Psoas muscle (tissue), 8 donors: Measurements from ENCODE around the gene TBC1D9B. TPM values are rescaled to one million over a fixed set of nuclear protein-coding genes. Genes with fewer than 3 reads are reported as not detected.

Experiments
- ATAC-seq, 4 donors: fragments of 200-7000 bp; cut with Tn5 transposase; one replicate each; pipeline ENCODE4 v1.9.1; 2020; ENCODE audit warnings: moderate library complexity in 3 of 4, mild to moderate bottlenecking in 2 of 4
- DNase-seq, 2 donors: peaks; one replicate each; pipeline ENCODE4 v3.0.0-alpha.2; 2020
- H3K27ac ChIP-seq: fragments of 200-600 bp; one replicate; pipeline ENCODE4 v1.8.0; 2022
- H3K27me3 ChIP-seq, 3 donors: fragments of 200-600 bp in 1 of 3; one replicate each; pipeline versions ENCODE4 v1.6.1 to v1.8.0; 2013 to 2022; ENCODE audit warnings: low read length in 2 of 3, mild to moderate bottlenecking in 2 of 3, moderate library complexity in 1 of 3; ENCODE audit not compliant: insufficient read depth in 3 of 3
- H3K36me3 ChIP-seq, 2 donors: fragments of 200-600 bp in 1 of 2; one replicate each; pipeline versions ENCODE4 v1.6.1 to v1.8.0; 2013 to 2022; ENCODE audit warnings: low read depth in 1 of 2, mild to moderate bottlenecking in 1 of 2, moderate library complexity in 1 of 2; ENCODE audit not compliant: insufficient read depth in 1 of 2
- H3K4me1 ChIP-seq: fragments of 200-600 bp; one replicate; pipeline ENCODE4 v1.8.0; 2022
- H3K4me3 ChIP-seq: fragments of 200-600 bp; one replicate; pipeline ENCODE4 v1.8.0; 2022; ENCODE audit warnings: mild to moderate bottlenecking
- H3K9me3 ChIP-seq: fragments of 200-600 bp; one replicate; pipeline ENCODE4 v1.8.0; 2022
- WGBS, 3 donors: extraction: QIAGEN DNeasy Blood & Tissue Kit; methylation state at CpG; one replicate each; pipeline versions ENCODE4 v1.1.6 to v1.1.7; 2013; 5-methylcytosine and 5-hydroxymethylcytosine counted together
- intact Hi-C, 2 donors: fragments of 100-400 bp; cut with DNase I; formaldehyde crosslinking; loops; one replicate each; pipeline versions ENCODE4 v1.11.0 to v1.14.2; 2022
- polyA plus RNA-seq, 3 donors: library from polyadenylated mRNA; stranded (reverse); fragments of 200-250 nt; gene quantifications; one replicate each; pipeline ENCODE4 v1.2.3, GENCODE V29; 2013
- total RNA-seq, 4 donors: library from RNA; stranded (reverse); fragmentation: NEBNext Ultra II Directional in 2 of 4; extraction: Animal tissue kit (Norgen Biotek cat#: 25700) in 2 of 4; gene quantifications; one replicate each; pipeline versions ENCODE4 v1.2.1 to v1.2.4, GENCODE V29; 2021 to 2023
- TF ChIP-seq, protein P1 (sequence below): fragments of 200-600 bp; IDR thresholded peaks from one replicate; pipeline ENCODE4 v1.8.0; 2022; ENCODE audit warnings: antibody characterized with exemption
- donor health status: healthy with polysubstance abuse.
- donor health status: DM: no; HTN: no; CAD: no; lungs with moderate emphysema.
- donor health status: Bipolar disorder and iron deficiency.
- donor health status: healthy.
- donor health status: DM: yes; HTN: yes; CAD: no.
- donor health status: DM: no; HTN: no; CAD: no.
- donor health status: DM: no; HTN: no; CAD: no.
- donor health status: DM: yes; HTN: yes; CAD: no.

The TBC1D9B gene
- total and polyA plus RNA-seq, 7 donors = 30.1 to 50.2 (median 40.2) TPM

DNA sequence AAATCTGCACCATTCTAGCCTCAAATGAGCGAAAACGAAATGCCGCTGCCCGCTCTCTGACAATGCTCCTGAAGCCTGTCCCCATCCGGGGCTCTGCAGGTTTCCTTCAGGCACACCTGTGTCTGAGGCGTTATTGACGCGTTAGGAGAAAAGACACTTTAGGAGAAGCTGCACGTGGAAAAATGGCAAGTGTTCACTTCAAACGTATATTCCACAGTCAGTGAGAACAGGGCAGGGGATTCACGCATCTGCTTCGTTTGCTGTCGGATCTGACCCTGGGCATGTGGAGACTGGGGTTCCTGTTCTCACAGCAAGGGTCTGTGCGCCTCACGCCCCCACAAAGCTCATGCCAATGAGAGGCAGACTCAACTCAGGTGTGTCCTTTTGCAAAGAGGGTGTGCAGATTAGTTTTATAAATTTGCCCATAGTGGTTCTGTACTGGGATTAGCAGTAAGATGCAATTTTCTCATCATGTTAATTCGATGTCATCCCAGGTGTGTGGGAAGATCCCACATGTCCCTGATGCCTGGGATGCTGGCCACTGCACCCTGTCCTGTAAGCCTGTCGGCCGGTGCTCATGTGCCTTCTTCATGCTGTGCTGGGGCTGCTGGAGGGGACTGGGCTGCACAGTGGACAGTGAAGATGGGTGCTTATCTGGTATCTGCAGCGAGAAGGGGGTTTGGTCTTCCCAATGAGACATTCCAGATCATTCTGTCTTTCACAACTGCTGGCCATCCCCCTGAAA, 11.2 kb upstream of the TBC1D9B start:
- ATAC-seq (no peak), DNase-seq (no peak)
- Histone ChIP-seq H3K4me1 (peaks cover 5% of the 10 kb centered on the region), H3K36me3 (no peaks in the 10 kb centered on the region), H3K4me3 (no peak overlapping the region), H3K27me3 (peaks cover 0 to 2% (median 0%) of the 10 kb centered on the region in 3 donors), H3K27ac (no peak overlapping the region), H3K9me3 (no peaks in the 10 kb centered on the region)
- 93 to 95% (median 95%) methylated on average over 19 of the region's 19 CpGs for WGBS, 3 donors
- intact Hi-C loops = no loop called here
- TF ChIP-seq, protein P1, sequence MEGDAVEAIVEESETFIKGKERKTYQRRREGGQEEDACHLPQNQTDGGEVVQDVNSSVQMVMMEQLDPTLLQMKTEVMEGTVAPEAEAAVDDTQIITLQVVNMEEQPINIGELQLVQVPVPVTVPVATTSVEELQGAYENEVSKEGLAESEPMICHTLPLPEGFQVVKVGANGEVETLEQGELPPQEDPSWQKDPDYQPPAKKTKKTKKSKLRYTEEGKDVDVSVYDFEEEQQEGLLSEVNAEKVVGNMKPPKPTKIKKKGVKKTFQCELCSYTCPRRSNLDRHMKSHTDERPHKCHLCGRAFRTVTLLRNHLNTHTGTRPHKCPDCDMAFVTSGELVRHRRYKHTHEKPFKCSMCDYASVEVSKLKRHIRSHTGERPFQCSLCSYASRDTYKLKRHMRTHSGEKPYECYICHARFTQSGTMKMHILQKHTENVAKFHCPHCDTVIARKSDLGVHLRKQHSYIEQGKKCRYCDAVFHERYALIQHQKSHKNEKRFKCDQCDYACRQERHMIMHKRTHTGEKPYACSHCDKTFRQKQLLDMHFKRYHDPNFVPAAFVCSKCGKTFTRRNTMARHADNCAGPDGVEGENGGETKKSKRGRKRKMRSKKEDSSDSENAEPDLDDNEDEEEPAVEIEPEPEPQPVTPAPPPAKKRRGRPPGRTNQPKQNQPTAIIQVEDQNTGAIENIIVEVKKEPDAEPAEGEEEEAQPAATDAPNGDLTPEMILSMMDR = no peak

DNA sequence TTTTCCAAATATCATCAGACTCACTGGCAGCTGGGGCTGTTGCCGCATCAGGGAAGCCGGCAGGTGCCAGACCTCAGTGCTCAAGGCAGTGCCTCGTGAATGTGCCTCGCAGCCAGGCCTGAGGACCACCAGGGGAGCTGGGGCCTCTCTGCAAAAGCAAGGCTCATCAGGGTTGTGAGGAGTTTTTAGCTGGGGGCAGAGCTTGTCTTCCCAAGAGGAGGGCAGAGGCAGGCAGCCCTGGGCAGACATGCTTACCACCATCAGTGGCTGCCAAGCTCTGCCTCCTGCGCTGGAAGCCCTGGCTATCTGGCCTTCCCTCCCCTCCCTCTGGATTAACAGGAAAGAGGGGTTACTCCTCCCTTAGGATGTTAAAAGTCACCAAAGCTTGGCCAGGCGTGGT, 8.8 kb upstream of the TBC1D9B start:
- Histone ChIP-seq H3K4me1 (peaks cover 16% of the 10 kb centered on the region), H3K27me3 (peaks cover 0 to 2% (median 0%) of the 10 kb centered on the region in 3 donors), H3K9me3 (no peaks in the 10 kb centered on the region), H3K27ac (no peak overlapping the region), H3K36me3 (no peaks in the 10 kb centered on the region), H3K4me3 (no peak overlapping the region)
- intact Hi-C loops = no loop called here
- TF ChIP-seq, protein P1 = no peak
- ATAC-seq (no peak), DNase-seq (no peak)
- WGBS, 3 donors = 72 to 74% (median 74%) methylated on average over 6 of the region's 6 CpGs

DNA sequence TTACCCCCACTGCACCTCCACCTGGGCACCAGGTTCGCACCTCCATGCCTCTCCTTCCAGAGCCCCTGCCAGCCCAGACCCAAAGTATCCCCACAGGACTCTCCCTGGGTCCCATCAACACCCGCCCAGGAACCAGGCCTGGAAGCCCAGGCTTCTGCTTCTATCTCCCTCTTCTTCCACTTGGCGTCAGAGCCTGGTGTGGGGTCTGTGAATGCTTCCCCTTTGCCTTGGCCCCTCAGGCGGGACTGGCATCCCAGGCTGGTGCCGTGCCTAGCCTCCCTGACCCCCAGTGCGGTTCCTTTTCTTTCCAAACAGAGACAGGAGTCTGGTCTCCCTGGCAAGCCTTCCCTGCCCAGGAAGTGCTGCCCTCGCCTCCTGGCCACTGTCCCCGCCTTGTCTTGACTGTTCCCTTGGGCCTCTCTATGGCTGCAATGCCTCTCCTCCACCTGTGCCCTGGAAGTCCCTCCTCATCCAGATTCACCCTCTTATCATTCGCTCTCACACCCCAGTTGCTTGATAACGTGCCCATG, 7.8 kb upstream of the TBC1D9B start:
- no peak overlapping the region for H3K4me3 ChIP-seq
- WGBS, 3 donors = 86 to 90% (median 88%) methylated on average over 10 of the region's 10 CpGs
- TF ChIP-seq, protein P1 = no peak

DNA sequence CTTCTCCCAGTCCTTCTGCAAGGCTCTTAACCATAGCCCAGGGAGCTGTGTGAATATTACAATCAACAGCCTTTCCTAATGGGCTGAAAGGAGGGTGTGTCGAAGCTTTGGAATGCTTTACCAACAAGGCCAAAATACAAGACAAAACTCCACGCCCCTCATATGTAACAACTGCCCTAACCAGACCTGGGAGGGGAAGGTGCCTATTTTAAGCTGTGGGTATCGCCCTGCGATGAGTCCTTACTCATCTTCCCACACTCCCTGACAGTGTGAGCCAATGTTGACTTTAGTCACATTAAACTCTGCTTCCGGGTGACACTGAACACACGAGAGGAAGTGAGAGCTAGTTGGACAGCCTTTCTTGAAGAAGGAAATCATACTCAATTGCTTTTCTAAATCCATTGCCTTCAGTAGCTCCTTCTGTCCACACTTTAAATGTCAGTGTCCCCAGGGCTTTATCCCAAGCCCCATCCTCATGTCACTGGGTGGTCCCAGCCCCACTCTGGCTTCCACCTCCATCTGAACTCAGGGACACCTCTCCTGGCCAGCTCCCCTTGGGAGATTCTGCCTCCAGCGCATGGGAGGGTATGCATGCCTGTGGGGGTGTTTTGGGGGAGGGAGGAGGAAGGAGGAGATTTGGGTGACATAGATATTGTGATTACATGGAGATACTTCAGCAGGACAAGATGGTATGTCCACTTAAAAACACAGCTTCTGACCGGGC, 6.5 kb upstream of the TBC1D9B start:
- WGBS, 3 donors = 51 to 66% (median 60%) methylated on average over 8 of the region's 8 CpGs
- peak; percentile 72 to 87 (median 82) for ATAC-seq
- no peak overlapping the region for H3K4me3 ChIP-seq
- DNase-seq = no peak
- H3K36me3 ChIP-seq = no peaks in the 10 kb centered on the region
- H3K4me1 ChIP-seq = peaks cover 16% of the 10 kb centered on the region
- TF ChIP-seq, protein P1 = no peak
- intact Hi-C loops = no loop called here
- no peaks in the 10 kb centered on the region for H3K9me3 ChIP-seq
- peak overlapping the region; percentile 1 for H3K27ac ChIP-seq
- peaks cover 0 to 2% (median 0%) of the 10 kb centered on the region in 3 donors for H3K27me3 ChIP-seq

More for the DNA sequence above, 7.8 kb upstream of the TBC1D9B start:
- no peak overlapping the region for H3K27ac ChIP-seq
- ATAC-seq (no peak), DNase-seq (no peak)
- intact Hi-C loops = no loop called here
- H3K9me3 ChIP-seq = no peaks in the 10 kb centered on the region
- H3K27me3 ChIP-seq = peaks cover 0 to 2% (median 0%) of the 10 kb centered on the region in 3 donors
- H3K4me1 ChIP-seq = peaks cover 16% of the 10 kb centered on the region
- no peaks in the 10 kb centered on the region for H3K36me3 ChIP-seq
